ENCODE data around the gene LACTB. TPM values are rescaled to one million over a fixed set of nuclear protein-coding genes. Genes with fewer than 3 reads are reported as not detected.
"Not testable (repeated sequence)": the region's sequence is repeated elsewhere in the genome, so short reads cannot be mapped to it uniquely, and the experiment has no call there.

The LACTB gene
- total RNA-seq, 1 donor: 63.5 TPM

GRCh38 chr15:63096178-63096577 is 25.5 kb upstream of the LACTB start:
- DNase-seq (ENCODE audit: low read depth): no peak
- TF ChIP-seq CTCF (IDR thresholded peaks at IDR 0.05; ENCODE audit: insufficient read depth, low read depth, low read length): no peak
- H3K4me3 ChIP-seq (ENCODE audit: low read depth, low read length): no peak overlapping the region

- H3K4me3 ChIP-seq (ENCODE audit: low read depth, low read length); DNase-seq (ENCODE audit: low read depth): not testable (repeated sequence)
Measured at GRCh38 chr15:63098901-63099300, 22.8 kb upstream of the LACTB start.

- not testable (repeated sequence) for H3K4me3 ChIP-seq (ENCODE audit: low read depth, low read length); DNase-seq (ENCODE audit: low read depth)
Measured at GRCh38 chr15:63099581-63099980, 22.1 kb upstream of the LACTB start.

GRCh38 chr15:63103416-63103815 is 18.2 kb upstream of the LACTB start:
- no peak for TF ChIP-seq CTCF (IDR thresholded peaks at IDR 0.05; ENCODE audit: insufficient read depth, low read depth, low read length)
- H3K4me3 ChIP-seq (ENCODE audit: low read depth, low read length): no peak overlapping the region
- no peak for DNase-seq (ENCODE audit: low read depth)

- no peak overlapping the region for H3K4me3 ChIP-seq (ENCODE audit: low read depth, low read length)
- TF ChIP-seq CTCF (IDR thresholded peaks at IDR 0.05; ENCODE audit: insufficient read depth, low read depth, low read length): no peak
- peak; percentile 83 for DNase-seq (ENCODE audit: low read depth)
Measured at GRCh38 chr15:63104727-63105126, 16.9 kb upstream of the LACTB start.

GRCh38 chr15:63105354-63105753 is 16.3 kb upstream of the LACTB start:
- not testable (repeated sequence) for H3K4me3 ChIP-seq (ENCODE audit: low read depth, low read length); DNase-seq (ENCODE audit: low read depth)

GRCh38 chr15:63107895-63108546 is 13.6 kb upstream of the LACTB start:
- peak; percentile 100 for DNase-seq (ENCODE audit: low read depth)

GRCh38 chr15:63109498-63109897 is 12.2 kb upstream of the LACTB start:
- DNase-seq (ENCODE audit: low read depth): no peak
- no peak for TF ChIP-seq CTCF (IDR thresholded peaks at IDR 0.05; ENCODE audit: insufficient read depth, low read depth, low read length)
- H3K4me3 ChIP-seq (ENCODE audit: low read depth, low read length): no peak overlapping the region

More at GRCh38 chr15:63107895-63108546, 13.6 kb upstream of the LACTB start:
- TF ChIP-seq CTCF (IDR thresholded peaks at IDR 0.05; ENCODE audit: insufficient read depth, low read depth, low read length): no peak
- no peak overlapping the region for H3K4me3 ChIP-seq (ENCODE audit: low read depth, low read length)
